ENCODE results near the gene SRMS.

The SRMS gene

GRCh38 chr20:63547725-63548480 is at the start of gene SRMS:
TSS of gene SRMS (minus strand) at chr20:63547749. CDS start at chr20:63547463, 286 bp downstream.
- DNase-seq, result no peak

DNA sequence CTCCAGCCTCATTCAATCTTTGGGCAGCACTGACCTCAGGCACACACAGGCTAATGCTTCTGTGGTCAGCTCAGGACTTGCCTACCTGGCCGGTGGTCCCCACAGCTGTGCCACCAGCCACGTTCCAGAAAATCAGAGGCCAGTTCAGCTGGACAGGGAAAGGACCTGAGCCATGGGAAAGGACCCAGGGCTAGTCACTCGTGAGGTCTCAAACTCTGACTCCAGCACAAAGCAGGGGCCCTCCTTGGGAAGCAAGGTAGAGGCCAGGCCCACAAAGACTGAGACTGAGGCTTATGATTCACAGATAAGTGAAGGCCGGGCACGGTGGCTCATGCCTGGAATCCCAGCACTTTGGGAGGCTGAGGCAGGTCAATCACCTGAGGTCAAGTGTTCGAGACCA is 48.9 kb upstream of the SRMS start:
- DNase-seq, result no peak

GRCh38 chr20:63595416-63596127 is 48.0 kb upstream of the SRMS start:
- DNase-seq, result no peak

DNA sequence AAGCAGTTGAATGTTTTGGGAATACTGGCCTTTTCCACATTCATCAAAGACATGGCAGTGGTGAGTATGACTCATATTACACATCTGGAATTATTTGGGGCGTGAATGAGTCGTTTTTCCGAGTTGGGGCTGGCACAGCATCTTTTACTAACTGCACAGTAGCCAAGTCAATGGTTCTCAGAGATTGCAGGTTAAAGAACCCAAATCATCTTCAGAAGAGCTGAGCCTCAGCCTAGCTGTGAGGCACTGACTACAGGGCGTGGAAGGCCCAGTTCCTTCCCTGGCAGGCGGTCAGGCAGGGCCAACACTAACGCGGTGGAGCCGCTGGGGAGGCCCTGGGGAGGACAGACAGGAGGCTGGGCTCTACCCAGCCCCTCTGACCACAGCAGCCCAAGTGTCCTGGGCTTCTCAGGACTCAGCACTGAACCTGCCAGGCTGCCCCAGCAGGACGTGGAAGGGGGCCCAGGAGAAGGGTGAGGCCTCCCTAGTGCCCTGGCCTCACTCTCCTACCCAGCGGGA is 46.6 kb upstream of the SRMS start:
- no peak for DNase-seq

GRCh38 chr20:63592661-63593060 is 45.1 kb upstream of the SRMS start:
- no peak for DNase-seq

DNA sequence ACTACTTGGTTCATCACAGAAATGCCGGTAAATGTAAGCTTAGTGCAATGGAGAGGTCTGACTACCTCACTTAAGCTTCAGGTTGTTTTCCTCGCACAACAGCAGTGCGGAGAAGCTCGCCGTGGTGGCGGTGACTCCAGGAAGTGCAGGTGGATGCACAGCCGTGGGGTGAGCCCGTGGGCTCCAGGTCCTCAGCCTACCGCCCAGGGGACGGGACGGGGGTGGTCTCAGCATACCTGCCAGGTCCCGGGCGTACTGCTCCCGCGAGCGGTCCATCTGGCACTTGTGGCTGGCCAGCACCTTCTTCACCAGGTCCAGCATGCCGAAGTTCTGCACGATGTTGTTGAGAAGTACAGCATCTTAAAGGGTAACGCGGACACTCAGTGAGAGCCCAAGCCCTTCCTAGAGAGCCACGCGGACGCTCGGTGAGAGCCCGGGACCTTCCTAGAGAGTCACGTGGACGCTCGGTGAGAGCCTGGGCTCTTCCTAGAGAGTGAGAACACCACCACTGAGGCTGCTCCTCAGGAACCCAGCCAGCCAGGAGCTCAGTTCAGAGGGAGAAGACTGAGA is 44.3 kb upstream of the SRMS start:
- DNase-seq, result no peak

GRCh38 chr20:63591147-63591533 is 43.6 kb upstream of the SRMS start:
- no peak for DNase-seq

DNA sequence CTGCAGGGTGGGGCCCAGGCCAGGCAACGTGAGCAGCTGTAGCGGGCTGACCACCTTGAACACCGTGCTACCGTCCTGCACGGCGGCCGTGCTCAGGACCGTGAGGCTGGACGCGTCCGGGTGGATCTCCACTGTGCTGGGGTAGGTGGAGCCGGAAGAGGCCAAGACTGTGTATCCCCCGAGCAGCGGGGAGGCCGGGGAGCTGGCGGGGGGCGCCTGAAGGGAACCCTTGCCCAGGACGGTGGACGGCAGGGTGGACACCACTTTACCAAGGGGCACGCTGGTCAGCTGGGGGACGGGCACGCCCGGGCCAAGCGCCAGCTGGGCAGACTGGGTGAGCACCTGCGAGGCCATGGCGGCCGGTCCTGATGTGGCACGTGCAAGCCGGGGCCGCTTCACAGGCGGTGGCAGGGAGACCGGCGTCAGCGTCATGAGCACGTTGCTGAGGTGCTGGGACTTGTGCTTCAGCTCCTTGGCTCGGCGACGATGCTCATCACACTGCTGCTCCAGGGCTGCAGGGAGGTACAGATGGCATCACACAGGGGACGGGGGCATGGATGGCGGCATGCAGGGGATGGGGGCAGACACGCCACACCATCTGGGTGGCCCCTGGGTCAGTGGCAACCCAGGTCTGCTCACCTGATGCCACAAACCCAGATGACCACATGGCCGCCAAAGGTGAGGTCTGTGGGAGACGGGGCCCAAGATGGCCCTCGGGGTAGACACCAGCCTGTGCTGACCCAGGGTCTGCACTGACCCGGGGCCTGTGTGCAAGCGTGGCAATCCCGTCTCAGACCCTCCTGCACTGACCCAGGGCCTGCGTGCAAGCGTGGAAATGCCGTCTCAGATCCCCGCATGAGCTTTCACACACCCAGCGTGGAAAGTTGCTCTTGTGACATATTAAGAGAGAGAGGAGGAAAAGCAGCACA is 42.9 kb upstream of the SRMS start:
- DNase-seq, result no peak

GRCh38 chr20:63589261-63590217 is 42.0 kb upstream of the SRMS start:
- DNase-seq, result no peak

- DNase-seq, result no peak
Observed at GRCh38 chr20:63588641-63589041, 41.1 kb upstream of the SRMS start.

- DNase-seq, result no peak
Observed at GRCh38 chr20:63587776-63588591, 40.4 kb upstream of the SRMS start.

DNA sequence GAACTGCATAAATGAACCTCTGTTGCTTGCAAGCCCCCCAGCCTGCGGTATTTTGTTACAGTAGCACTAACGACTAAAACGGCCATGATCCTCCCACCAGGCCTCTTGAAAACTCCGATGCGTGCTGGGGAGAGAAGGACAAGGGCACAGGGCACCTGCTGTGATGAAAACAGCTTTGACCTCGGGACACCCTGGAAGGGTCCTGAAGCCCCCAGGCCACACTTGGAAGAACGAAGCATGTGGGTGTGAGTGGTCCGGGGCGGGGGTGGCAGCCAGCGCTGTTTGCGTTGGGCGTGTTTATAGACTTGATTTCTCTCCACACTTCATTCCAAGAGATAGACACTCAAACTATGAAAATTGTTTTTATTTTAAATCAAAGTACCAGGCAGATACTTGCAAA is 39.7 kb upstream of the SRMS start:
- DNase-seq, result no peak

DNA sequence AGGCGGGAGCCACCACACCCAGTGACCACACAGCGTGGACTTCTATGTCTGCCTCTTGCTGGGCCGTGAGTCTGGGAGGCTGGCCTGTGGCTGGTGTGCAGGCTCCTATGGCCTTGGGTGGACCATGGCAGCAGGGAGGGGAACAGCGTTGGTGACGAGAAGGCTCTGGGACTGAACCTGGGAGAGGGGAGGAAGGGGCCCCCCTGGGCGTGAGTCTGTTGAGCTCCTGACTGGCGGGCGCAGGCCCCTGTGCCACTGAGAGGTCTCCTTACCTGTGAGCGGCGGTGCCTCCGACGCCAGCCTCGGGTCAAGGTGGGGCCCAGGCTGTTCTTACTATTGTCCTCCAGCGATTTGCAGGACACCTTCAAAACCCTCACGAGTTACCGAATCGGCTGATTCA is 39.2 kb upstream of the SRMS start:
- no peak for DNase-seq

DNA sequence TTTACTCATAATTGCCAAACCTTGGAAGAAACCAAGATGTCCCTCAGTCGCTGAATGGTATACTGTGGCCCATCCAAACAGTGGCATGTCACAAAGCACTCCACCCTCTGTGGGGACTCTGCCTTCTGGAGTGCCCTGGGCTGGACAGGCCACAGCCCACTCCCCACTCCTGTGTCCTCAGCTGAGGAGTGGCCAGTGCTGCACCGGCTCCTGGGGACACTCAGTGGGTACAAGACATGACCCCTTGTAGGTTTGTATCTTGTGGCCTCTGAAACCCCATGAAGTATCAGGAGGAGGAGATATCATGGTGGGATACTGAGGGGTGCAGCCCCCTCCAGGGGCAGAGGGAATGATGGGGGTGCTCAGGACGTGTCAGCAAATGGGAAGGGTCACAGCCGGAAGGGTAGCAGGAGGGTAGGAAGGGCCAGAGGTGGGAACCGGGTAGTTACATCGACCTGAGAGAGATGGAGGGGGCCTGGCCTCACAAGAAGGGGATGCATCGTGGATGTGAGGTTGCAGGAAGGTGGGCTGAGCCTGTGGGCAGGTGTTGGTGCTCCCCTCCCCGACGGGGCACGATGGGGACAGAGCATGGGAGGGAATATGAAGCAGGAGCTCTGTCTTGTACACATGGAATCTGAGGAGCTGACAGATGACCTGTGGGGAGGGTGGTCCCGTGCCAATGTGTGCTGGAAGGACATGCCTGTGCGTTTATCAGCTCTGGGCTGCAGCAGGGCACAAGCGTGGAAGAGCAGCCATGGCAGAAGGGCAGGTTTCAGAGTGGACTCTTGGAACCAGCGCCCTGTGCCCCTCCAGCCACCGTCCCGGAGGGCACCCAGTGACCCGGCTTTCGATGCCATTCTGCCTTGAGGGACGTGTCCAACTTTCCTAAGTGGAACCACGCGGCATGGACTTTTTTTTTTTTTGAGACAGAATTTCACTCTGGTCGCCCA is 38.3 kb upstream of the SRMS start:
- DNase-seq, result no peak

DNA sequence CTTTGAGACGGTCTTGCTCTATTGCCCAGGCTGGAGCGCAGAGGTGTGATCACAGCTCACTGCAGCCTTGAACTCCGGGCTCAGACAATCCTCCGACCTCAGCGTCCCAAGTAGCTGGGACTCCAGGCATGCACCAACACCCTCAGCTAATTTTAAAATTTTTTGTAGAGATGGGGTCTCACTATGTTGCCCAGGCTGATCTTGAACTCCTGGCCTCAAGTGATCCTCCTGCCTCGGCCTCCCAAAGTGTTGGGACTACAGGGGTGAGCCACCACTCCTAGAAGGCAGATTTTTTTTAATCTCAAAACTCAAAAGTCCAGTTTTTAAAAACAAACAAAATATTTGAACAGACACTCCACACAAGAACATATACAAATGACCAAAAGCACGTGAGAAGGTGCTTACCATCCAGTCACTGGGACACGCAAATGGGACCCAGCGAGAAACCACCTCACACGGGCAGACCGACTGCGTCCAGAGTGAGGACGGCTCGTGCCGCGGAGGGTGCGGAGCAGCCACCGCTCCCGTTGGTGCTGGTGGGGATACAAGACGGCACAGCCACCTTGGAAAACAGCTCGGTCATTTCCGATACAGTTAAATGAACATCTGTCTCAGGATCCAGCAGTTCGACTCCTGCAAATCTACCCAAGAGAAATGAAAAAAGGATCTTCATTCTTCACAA is 35.0 kb upstream of the SRMS start:
- no peak for DNase-seq

GRCh38 chr20:63580796-63581461 is 33.4 kb upstream of the SRMS start:
- DNase-seq, result no peak

DNA sequence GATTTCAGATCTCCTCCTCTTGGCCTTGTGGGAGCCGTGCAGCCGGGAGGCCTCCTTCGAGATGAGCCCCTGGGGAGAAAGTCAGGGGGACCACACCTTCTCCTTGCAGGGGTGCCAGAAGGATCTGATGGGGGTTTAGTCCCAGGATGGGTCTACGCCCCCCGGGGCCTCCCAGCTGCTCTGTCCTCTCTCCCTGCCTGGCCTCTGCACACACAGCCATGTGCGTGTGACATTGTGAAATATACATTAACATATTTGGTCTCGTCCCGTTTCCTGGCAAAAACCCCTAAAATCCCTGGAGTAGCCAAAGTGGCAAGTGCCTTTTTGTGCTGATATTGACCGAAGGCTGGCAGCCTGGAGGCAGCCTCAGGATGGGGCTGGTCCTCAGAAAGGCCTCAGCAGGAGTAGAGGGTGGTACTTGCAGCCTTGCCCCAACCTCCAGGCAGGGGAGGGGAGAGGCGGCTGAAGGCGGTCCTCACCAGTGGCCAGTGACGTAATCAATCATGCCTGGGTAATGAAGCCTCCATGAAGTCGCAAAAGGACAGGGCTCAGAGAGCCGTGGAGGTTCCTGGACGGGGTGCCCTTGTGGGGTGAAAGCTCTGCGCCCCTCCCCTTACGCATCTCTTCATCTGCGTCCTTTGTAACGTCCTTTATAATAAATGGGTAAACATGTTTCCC is 31.6 kb upstream of the SRMS start:
- no peak for DNase-seq

All from SIG-M5 (cell line).